ENCODE data around the gene CNTROB. TPM values are rescaled to one million over a fixed set of nuclear protein-coding genes. Genes with fewer than 3 reads are reported as not detected.

CNTROB gene
- total RNA-seq, 4 donors from 2014 or later = 22.4 to 38.0 (median 28.0) TPM

GRCh38 chr17:7943291-7943690, 11.3 kb downstream of the CNTROB start:
- no peaks in the 10 kb centered on the region for H3K27me3 ChIP-seq
- no peaks in the 10 kb centered on the region for H3K4me1 ChIP-seq
- WGBS, 2 donors = 91 to 92% methylated on average over 13 of the region's 13 CpGs
- TF ChIP-seq EP300 (IDR thresholded peaks at IDR 0.05) = no peak
- no peak for TF ChIP-seq POLR2A (IDR thresholded peaks at IDR 0.05)
- TF ChIP-seq CTCF (IDR thresholded peaks at IDR 0.05) = no peak
- DNase-seq (ENCODE audit: low spot score in 2 of 2) = no peak
- no peak overlapping the region for H3K27ac ChIP-seq
- no peak overlapping the region for H3K4me3 ChIP-seq
- H3K36me3 ChIP-seq = peaks cover 6 to 95% (median 27%) of the 10 kb centered on the region in 3 donors
- H3K9me3 ChIP-seq = no peaks in the 10 kb centered on the region

DNA sequence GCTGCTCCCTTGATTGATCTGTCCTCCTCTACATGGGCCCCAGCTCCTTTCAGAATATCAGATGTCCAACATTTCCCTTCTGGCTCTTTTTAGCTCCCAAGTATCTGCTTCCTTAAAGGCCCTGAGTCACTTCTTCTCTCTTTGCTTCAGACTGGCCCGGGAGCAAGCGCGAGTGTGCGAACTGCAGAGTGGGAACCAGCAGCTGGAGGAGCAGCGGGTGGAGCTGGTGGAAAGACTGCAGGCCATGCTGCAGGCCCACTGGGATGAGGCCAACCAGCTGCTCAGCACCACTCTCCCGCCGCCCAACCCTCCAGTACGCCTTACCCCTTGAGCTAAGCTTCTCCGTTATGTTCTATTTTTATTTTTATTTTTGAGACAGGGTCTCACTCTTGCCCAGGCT, 12.3 kb downstream of the CNTROB start:
- Histone ChIP-seq H3K27me3 (no peaks in the 10 kb centered on the region), H3K4me3 (no peak overlapping the region), H3K36me3 (peaks cover 6 to 95% (median 25%) of the 10 kb centered on the region in 3 donors), H3K4me1 (no peaks in the 10 kb centered on the region), H3K27ac (no peak overlapping the region), H3K9me3 (no peaks in the 10 kb centered on the region)
- 96 to 98% methylated on average over 9 of the region's 9 CpGs for WGBS, 2 donors
- no peak for TF ChIP-seq CTCF (IDR thresholded peaks at IDR 0.05)
- TF ChIP-seq EP300 (IDR thresholded peaks at IDR 0.05) = no peak
- no peak for TF ChIP-seq POLR2A (IDR thresholded peaks at IDR 0.05)
- DNase-seq (ENCODE audit: low spot score in 2 of 2) = no peak

- no peak for TF ChIP-seq EP300 (IDR thresholded peaks at IDR 0.05)
- no peak for TF ChIP-seq POLR2A (IDR thresholded peaks at IDR 0.05)
- no peak for TF ChIP-seq CTCF (IDR thresholded peaks at IDR 0.05)
- 82 to 87% methylated on average over 7 of the region's 7 CpGs for WGBS, 2 donors
- no peaks in the 10 kb centered on the region for H3K4me1 ChIP-seq
- no peaks in the 10 kb centered on the region for H3K27me3 ChIP-seq
- no peak for DNase-seq (ENCODE audit: low spot score in 2 of 2)
- H3K4me3 ChIP-seq = no peak overlapping the region
- peaks cover 6 to 95% (median 17%) of the 10 kb centered on the region in 3 donors for H3K36me3 ChIP-seq
- H3K27ac ChIP-seq = no peak overlapping the region
- H3K9me3 ChIP-seq = no peaks in the 10 kb centered on the region
Measured at GRCh38 chr17:7945651-7946050, 13.6 kb downstream of the CNTROB start.

DNA sequence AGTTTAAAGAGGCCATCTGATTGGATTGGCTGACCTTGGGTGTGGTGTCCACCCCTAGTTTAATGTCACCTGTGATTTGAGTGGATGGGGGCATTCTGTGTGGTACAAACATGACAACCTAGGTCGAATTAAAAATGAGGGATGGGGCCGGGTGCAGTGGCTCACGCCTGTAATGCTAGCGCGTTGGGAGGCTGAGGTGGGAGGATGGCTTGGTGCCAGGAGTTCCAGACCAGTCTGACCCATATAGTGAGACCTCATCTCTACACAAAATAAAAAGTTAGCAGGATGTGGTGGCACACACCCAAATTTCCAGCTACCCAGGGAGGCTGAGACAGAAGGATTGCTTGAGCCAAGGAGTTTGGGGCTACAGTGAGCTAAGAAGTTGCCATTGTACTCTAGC, 14.4 kb downstream of the CNTROB start:
- no peak for DNase-seq (ENCODE audit: low spot score in 2 of 2)
- WGBS, 2 donors = 70 to 85% methylated on average over 5 of the region's 5 CpGs
- H3K4me3 ChIP-seq = no peak overlapping the region
- no peaks in the 10 kb centered on the region for H3K9me3 ChIP-seq
- H3K27ac ChIP-seq = no peak overlapping the region
- H3K36me3 ChIP-seq = peaks cover 6 to 89% (median 10%) of the 10 kb centered on the region in 3 donors
- no peaks in the 10 kb centered on the region for H3K4me1 ChIP-seq
- TF ChIP-seq EP300 (IDR thresholded peaks at IDR 0.05) = no peak
- TF ChIP-seq POLR2A (IDR thresholded peaks at IDR 0.05) = no peak
- TF ChIP-seq CTCF (IDR thresholded peaks at IDR 0.05) = no peak
- no peaks in the 10 kb centered on the region for H3K27me3 ChIP-seq

- DNase-seq (ENCODE audit: low spot score in 2 of 2) = no peak
- no peaks in the 10 kb centered on the region for H3K9me3 ChIP-seq
- 83 to 84% methylated on average over 5 of the region's 5 CpGs for WGBS, 2 donors
- TF ChIP-seq POLR2A (IDR thresholded peaks at IDR 0.05) = no peak
- TF ChIP-seq CTCF (IDR thresholded peaks at IDR 0.05) = no peak
- TF ChIP-seq EP300 (IDR thresholded peaks at IDR 0.05) = no peak
- no peaks in the 10 kb centered on the region for H3K4me1 ChIP-seq
- no peak overlapping the region for H3K4me3 ChIP-seq
- H3K36me3 ChIP-seq = peaks cover 6 to 78% (median 10%) of the 10 kb centered on the region in 3 donors
- H3K27me3 ChIP-seq = no peaks in the 10 kb centered on the region
- no peak overlapping the region for H3K27ac ChIP-seq
Measured at GRCh38 chr17:7947651-7948050, 15.6 kb downstream of the CNTROB start.
